ENCODE data around the gene PCBP3.

Gene PCBP3

GRCh38 chr21:45724994-45725843 is 81.7 kb downstream of the PCBP3 start:
- no peak for DNase-seq (ENCODE audit: low read depth in 2 of 2)

GRCh38 chr21:45725844-45726200 is 82.3 kb downstream of the PCBP3 start:
- DNase-seq (ENCODE audit: low read depth in 2 of 2) = no peak

- DNase-seq (ENCODE audit: low read depth in 2 of 2) = no peak
These were observed 82.9 kb downstream of the PCBP3 start for GRCh38 chr21:45726438-45726837.

- DNase-seq (ENCODE audit: low read depth in 2 of 2) = no peak
These were observed 83.9 kb downstream of the PCBP3 start for GRCh38 chr21:45727390-45727789.

GRCh38 chr21:45735259-45736000 is 91.9 kb downstream of the PCBP3 start:
- DNase-seq (ENCODE audit: low read depth in 2 of 2) = no peak

GRCh38 chr21:45736042-45736689 is 92.6 kb downstream of the PCBP3 start:
- DNase-seq (ENCODE audit: low read depth in 2 of 2) = no peak

- DNase-seq (ENCODE audit: low read depth in 2 of 2) = no peak
These were observed 93.4 kb downstream of the PCBP3 start for GRCh38 chr21:45736690-45737484.

- DNase-seq (ENCODE audit: low read depth in 2 of 2) = no peak
These were observed 94.1 kb downstream of the PCBP3 start for GRCh38 chr21:45737485-45738166.

GRCh38 chr21:45739218-45740087 is 95.9 kb downstream of the PCBP3 start:
- DNase-seq (ENCODE audit: low read depth in 2 of 2) = no peak

- DNase-seq (ENCODE audit: low read depth in 2 of 2) = no peak
These were observed 96.5 kb downstream of the PCBP3 start for GRCh38 chr21:45740088-45740440.

GRCh38 chr21:45740491-45741357 is 97.2 kb downstream of the PCBP3 start:
- DNase-seq (ENCODE audit: low read depth in 2 of 2) = no peak

GRCh38 chr21:45741691-45742090 is 98.2 kb downstream of the PCBP3 start:
- DNase-seq (ENCODE audit: low read depth in 2 of 2) = no peak

- no peak for DNase-seq (ENCODE audit: low read depth in 2 of 2)
These were observed 98.7 kb downstream of the PCBP3 start for GRCh38 chr21:45742247-45742646.

- no peak for DNase-seq (ENCODE audit: low read depth in 2 of 2)
These were observed 101.7 kb downstream of the PCBP3 start for GRCh38 chr21:45745256-45745655.

- no peak for DNase-seq (ENCODE audit: low read depth in 2 of 2)
These were observed 103.8 kb downstream of the PCBP3 start for GRCh38 chr21:45747233-45747766.

- no peak for DNase-seq (ENCODE audit: low read depth in 2 of 2)
These were observed 104.4 kb downstream of the PCBP3 start for GRCh38 chr21:45747802-45748445.

GRCh38 chr21:45748593-45748992 is 105.1 kb downstream of the PCBP3 start:
- no peak for DNase-seq (ENCODE audit: low read depth in 2 of 2)

GRCh38 chr21:45749974-45750373 is 106.4 kb downstream of the PCBP3 start:
- DNase-seq (ENCODE audit: low read depth in 2 of 2) = no peak

GRCh38 chr21:45750936-45751335 is 107.4 kb downstream of the PCBP3 start:
- no peak for DNase-seq (ENCODE audit: low read depth in 2 of 2)
